GM21786 (cell line): Measurements from ENCODE around the gene SULT1E1.

Source experiments
- ATAC-seq: cut with Tn5 transposase; IDR thresholded peaks from one replicate; pipeline ENCODE4 v1.9.1; 2021; ENCODE audit not compliant: unreplicated experiment

Gene SULT1E1

DNA sequence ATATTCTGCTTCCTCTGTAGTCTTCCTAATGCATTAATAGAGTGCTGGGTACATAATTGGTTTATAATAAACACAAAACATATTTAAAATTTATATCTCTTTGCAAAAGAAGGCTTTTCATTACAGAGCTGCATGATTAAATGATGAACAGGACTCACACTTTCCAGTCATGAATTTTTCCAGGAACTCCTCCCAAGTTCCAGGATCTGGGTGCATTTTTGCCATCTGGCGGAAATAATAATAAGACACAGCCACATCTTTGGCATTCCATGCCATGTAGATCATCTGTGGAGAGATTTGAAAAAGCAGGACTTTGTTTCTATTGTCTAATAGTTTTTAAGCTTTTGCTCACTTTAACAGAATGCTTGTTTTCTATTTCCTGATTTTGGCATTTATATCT, 59.3 kb downstream of the SULT1E1 start:
- no peak for ATAC-seq

DNA sequence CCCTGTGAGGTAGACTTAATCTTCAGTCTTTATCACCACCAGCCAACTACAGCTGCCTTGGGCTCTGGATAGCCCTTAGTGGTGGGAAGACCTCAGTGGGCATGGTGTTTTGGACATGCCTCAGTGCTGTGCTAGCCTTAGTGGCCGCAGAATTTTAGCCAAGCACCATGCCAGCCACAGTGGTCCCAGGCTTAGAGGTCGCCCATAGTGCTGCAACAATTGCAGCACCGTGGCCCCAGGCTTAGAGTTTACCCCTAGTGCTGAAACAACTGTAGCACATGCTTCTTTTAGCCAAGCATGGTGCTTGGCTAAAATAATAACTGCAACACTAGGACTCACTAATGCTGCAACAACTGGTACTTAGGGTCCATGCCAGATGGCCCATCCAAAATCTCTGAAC, 60.6 kb downstream of the SULT1E1 start:
- ATAC-seq: no peak

DNA sequence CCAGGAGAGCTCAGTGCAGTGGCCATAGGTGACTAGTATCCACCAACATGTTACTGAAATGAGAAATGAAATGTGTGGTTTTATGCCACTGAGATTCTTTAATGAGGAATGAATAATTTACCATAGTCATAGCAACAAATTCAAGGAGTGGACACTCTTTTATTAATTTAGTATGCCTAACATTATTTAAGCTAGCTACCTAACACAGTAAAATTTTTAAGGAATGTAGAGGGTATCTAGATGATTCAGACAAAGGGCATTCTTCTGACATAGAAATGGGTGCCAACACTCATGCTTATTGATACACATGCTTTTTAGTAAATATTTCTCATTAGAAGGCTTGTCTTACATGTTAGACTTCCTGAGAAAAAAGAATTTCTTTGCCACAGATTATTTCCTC, 66.2 kb downstream of the SULT1E1 start:
- ATAC-seq: no peak
